ENCODE measurements around the gene GSC2. TPM values are rescaled to one million over a fixed set of nuclear protein-coding genes. Genes with fewer than 3 reads are reported as not detected.

Gene GSC2
- total and polyA plus RNA-seq, 12 donors = not detected

DNA sequence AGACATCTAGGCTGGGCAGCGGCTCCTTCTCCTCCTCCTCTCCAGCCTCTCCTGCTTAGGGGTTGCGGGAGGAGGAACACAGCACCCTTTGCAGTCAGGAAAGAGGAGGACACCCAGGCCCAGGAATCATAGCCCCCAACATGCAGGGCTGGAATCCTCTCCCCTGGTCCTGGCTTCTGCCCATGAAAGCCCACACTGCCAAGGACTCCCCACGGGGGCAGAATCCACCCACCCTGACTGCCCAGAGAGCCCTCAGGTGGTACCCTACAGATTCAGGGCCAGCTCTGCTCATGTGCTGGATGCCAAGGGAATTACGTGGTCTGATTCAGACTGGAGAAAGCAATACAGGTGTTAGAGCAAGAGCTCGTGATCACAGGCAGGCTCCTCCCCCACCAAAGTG, 10.1 kb downstream of the GSC2 start:
- DNase-seq = no peak
- Histone ChIP-seq H3K27me3 (no peaks in the 10 kb centered on the region), H3K27ac (no peak overlapping the region), H3K36me3 (replicated peaks in 1 of 2) (peaks cover 0 to 75% of the 10 kb centered on the region in 2 donors), H3K4me1 (replicated peaks in 1 of 2) (peaks cover 7 to 10% of the 10 kb centered on the region in 2 donors), H3K4me3 (no peak overlapping the region), H3K9me3 (replicated peaks in 1 of 3) (no peaks in the 10 kb centered on the region)
- intact Hi-C loops (cut with DNase I) = loop anchor here in 1 of 2 donors (10.0 kb wide), 1 partner anchor 495 kb away; no protein-coding TSS in a partner anchor
- TF ChIP-seq, protein P1, sequence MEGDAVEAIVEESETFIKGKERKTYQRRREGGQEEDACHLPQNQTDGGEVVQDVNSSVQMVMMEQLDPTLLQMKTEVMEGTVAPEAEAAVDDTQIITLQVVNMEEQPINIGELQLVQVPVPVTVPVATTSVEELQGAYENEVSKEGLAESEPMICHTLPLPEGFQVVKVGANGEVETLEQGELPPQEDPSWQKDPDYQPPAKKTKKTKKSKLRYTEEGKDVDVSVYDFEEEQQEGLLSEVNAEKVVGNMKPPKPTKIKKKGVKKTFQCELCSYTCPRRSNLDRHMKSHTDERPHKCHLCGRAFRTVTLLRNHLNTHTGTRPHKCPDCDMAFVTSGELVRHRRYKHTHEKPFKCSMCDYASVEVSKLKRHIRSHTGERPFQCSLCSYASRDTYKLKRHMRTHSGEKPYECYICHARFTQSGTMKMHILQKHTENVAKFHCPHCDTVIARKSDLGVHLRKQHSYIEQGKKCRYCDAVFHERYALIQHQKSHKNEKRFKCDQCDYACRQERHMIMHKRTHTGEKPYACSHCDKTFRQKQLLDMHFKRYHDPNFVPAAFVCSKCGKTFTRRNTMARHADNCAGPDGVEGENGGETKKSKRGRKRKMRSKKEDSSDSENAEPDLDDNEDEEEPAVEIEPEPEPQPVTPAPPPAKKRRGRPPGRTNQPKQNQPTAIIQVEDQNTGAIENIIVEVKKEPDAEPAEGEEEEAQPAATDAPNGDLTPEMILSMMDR (IDR thresholded peaks at IDR 0.05) = no peak
- no peak for TF ChIP-seq POLR2A (IDR thresholded peaks at IDR 0.05)
- 92 to 96% (median 94%) methylated on average over 3 to 5 of the region's 5 CpGs for WGBS, 4 donors

DNA sequence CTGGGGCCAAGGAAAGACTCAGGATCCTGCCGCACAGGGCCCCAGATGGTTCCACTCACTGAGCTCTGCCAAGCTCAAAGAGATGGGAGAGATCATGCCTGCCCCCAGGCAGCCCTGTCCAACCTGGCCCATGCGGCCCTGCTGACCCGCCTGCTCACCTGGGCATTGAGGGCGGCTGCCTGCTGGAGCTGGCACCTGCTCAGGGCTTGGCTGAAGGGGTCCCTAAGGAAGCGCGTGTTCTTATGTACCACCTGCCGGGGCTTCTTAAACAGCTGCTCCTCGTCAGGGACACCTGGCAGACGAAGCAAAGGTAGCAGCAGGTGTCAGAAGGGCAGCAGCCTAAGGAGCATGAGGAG, 11.1 kb downstream of the GSC2 start:
- no peaks in the 10 kb centered on the region for H3K9me3 ChIP-seq (replicated peaks in 1 of 3)
- no peak overlapping the region for H3K4me3 ChIP-seq
- H3K27ac ChIP-seq = no peak overlapping the region
- H3K36me3 ChIP-seq (replicated peaks in 1 of 2) = peaks cover 0 to 85% of the 10 kb centered on the region in 2 donors
- no peak for DNase-seq
- H3K4me1 ChIP-seq (replicated peaks in 1 of 2) = peaks cover 7 to 9% of the 10 kb centered on the region in 2 donors
- 87 to 97% (median 94%) methylated on average over 5 to 9 of the region's 9 CpGs for WGBS, 4 donors
- no peaks in the 10 kb centered on the region for H3K27me3 ChIP-seq
- intact Hi-C loops (cut with DNase I) = no loop called here
- TF ChIP-seq, protein P1 (IDR thresholded peaks at IDR 0.05) = no peak
- no peak for TF ChIP-seq POLR2A (IDR thresholded peaks at IDR 0.05)

DNA sequence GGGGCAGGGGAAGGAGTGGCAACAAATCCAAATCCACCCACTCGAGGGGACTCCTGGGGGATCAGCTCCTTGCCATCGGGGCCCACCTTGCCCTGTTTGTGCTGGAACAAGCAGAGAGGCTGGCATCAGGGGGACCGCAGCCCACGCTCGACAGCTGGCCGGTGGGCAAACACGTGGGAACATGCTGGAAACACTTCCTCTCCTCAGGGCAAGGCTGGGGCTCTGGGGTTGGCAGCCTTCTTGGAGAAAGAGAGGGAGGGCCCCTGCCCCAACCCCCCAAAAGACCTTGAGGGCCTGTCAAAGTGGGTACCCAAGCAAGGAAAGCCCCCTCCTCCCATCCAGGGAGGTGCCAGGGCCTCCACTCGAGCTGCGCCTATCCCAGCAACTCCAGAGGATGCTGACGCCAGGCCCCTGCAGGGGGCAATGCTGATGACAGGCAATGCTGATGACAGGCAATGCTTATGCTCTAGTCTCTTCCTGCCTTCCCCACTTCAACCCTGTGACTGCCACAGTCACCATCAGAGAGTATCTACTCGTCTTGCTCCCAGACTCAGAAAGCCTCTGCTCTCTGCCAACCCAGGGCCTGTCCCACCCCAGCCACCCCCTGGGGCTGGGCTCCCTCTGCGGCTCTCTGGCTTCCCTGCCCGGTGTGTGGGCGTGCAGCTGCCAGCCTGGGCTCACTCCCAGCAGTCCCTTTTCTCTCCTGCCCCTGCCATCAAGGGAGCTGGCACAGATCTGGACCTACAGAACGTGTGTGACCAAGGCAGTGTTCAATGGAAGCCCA, 11.7 kb downstream of the GSC2 start:
- Histone ChIP-seq H3K27ac (no peak overlapping the region), H3K9me3 (replicated peaks in 1 of 3) (no peaks in the 10 kb centered on the region), H3K36me3 (replicated peaks in 1 of 2) (peaks cover 0 to 90% of the 10 kb centered on the region in 2 donors), H3K4me1 (replicated peaks in 1 of 2) (peaks cover 1 to 4% of the 10 kb centered on the region in 2 donors), H3K4me3 (no peak overlapping the region), H3K27me3 (no peaks in the 10 kb centered on the region)
- intact Hi-C loops (cut with DNase I) = no loop called here
- 89 to 98% (median 90%) methylated on average over 8 to 15 of the region's 15 CpGs for WGBS, 4 donors
- DNase-seq = no peak
- TF ChIP-seq, protein P1 (IDR thresholded peaks at IDR 0.05) = no peak
- no peak for TF ChIP-seq POLR2A (IDR thresholded peaks at IDR 0.05)

DNA sequence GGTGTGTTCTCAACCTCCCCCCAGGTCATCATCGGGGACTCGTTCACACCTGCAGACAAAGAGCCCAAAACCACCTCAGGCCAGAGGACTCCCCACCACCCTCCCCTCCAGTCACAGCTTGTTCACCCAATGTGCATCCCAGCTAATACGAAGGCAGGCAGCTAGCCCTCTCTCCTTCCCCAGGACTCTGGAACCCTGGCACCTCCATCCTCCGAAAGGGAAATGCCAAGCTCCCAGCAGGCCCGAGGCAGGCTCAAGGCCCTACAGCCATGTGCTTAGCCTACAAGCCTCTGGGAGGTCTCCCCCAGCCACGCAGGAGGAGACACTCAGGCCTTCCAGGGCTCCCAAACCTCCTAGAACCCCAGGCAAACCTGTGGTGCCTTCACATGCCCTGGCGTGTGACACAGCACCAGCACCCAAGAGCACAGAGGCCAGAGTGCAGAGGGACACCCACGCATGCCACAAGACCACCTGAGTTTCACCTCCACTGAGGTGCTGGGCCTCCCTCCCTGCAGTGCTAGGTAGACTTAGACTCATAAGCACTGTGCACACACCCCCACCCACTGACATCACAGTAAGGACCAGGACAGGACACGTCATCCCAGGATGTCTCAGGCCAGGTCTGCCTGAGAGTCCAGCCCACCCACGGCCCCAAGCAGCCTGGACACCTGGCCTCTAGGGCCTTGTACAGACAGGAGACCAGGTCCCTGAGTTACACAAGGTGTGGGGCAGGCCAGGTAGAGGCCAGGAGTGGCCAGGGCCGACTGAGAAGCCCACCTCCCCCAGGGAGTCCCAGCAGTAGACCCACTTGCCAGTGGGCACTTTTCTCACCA, 12.5 kb downstream of the GSC2 start:
- H3K9me3 ChIP-seq (replicated peaks in 1 of 3) = no peaks in the 10 kb centered on the region
- H3K36me3 ChIP-seq (replicated peaks in 1 of 2) = peaks cover 0 to 93% of the 10 kb centered on the region in 2 donors
- intact Hi-C loops (cut with DNase I) = no loop called here
- WGBS, 4 donors = 90 to 98% (median 92%) methylated on average over 7 to 11 of the region's 11 CpGs
- DNase-seq = no peak
- TF ChIP-seq, protein P1 (IDR thresholded peaks at IDR 0.05) = no peak
- no peak for TF ChIP-seq POLR2A (IDR thresholded peaks at IDR 0.05)
- no peak overlapping the region for H3K27ac ChIP-seq
- no peaks in the 10 kb centered on the region for H3K4me1 ChIP-seq (replicated peaks in 1 of 2)
- no peak overlapping the region for H3K4me3 ChIP-seq
- H3K27me3 ChIP-seq = no peaks in the 10 kb centered on the region

All from adrenal gland (tissue), 12 donors.